Stimulated activated CD8-positive, alpha-beta memory T cell treated with anti-CD3 and anti-CD28 coated beads, Interleukin-4, amount 100 ng/mL, for 1 hour (primary cell): ENCODE data around the gene ENDOD1.

Experiments used
- DNase-seq, 2 donors: peaks; one replicate each; pipeline ENCODE4 v3.0.0-alpha.2; 2020; ENCODE audit warnings: low read depth in 2 of 2, low spot score in 1 of 2

The ENDOD1 gene

GRCh38 chr11:95166781-95167180 is 77.1 kb downstream of the ENDOD1 start:
- no peak for DNase-seq

- DNase-seq = no peak
Measured at GRCh38 chr11:95170294-95170693, 80.6 kb downstream of the ENDOD1 start.

GRCh38 chr11:95175818-95176380 is 86.3 kb downstream of the ENDOD1 start:
- DNase-seq = no peak
